NCI-H345 treated with DMSO at 0.1 percent for 48 hours (cell line): Measurements from ENCODE around the gene S100A2.
"Not testable (repeated sequence)": the region's sequence is repeated elsewhere in the genome, so short reads cannot be mapped to it uniquely, and the experiment has no call there.

Experiments used
- DNase-seq: peaks from one replicate; lab custom pipeline; 2025; ENCODE audit not compliant: unreplicated experiment; lab: John Stamatoyannopoulos, UW

The S100A2 gene

DNA sequence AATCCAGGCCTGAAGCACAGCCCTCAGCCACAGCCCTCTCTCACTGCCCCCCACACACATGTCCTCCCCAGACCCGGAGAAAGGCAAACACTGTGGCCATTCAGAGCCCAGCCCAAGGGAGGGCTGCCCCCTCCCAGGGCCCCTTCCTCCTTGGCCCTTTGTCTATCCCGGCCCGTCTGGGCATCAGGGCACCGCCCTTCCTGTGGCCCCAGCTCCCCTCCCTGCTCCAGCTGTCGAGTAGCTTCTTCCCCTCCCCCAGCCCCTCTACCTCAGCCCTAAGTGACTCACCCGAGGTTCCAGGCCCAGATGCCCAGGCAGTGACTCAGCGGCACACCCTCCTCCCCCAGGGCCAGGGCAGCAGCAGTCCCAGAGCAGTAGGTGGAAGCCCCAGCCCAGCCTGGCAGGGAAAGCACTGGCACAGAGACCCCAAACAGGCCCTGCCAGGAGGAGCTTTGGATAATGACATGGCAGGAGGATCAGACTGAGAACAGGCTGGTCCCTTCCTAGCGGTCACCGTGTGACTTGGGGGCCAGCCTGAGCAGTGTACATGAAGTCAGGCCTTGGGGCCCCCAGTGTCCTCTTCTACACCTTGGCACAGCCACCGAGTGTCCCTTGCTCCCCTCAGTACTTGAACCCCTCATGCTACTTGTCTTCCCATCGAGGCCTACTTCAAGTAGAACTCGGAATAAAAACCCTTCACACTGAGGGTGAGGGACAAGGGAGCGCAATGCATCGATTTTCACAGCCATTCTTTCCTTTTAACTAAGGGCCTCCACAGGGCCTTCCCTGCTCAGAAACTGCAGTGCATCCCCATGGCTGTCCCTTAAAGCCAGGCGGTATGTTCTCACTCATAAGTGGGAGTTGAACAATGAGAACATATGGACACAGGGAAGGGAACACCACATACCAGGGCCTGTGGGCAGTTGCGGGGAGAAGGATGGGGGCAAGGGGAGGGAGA lies 1.0 kb upstream of the S100A2 start:
- peak; percentile 74 for DNase-seq

GRCh38 chr1:153563991-153564390 lies 1.7 kb downstream of the S100A2 start:
- no peak for DNase-seq

- DNase-seq = no peak
Measured at GRCh38 chr1:153563483-153563901, 2.2 kb downstream of the S100A2 start.

- not testable (repeated sequence) for DNase-seq
Measured at GRCh38 chr1:153562021-153562420, 3.6 kb downstream of the S100A2 start.

DNA sequence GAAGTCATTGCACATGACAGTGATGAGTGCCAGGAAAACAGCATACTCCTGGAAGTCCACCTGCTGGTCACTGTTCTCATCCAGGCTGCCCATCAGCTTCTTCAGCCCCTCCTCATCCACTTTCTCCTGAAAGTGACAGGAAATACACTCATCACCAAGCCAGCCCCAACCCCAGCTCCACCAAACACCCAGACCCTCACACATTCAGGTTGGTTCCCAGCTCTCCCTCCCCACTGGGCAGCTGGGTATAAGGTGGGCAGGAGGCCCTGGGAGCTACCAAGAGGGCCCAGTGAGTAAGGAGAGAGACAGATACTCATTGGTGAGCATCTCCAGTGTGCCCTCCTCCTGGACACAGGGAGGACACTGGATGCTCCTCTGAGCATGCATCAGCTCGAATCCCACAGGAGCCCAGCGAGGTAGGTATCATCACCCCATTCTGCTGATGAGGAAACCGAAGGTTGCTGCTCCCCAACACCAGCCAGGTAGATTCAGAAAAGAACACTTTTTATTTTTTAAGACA lies 4.1 kb downstream of the S100A2 start:
- no peak for DNase-seq

- no peak for DNase-seq
Measured at GRCh38 chr1:153560771-153561465, 4.7 kb downstream of the S100A2 start.

DNA sequence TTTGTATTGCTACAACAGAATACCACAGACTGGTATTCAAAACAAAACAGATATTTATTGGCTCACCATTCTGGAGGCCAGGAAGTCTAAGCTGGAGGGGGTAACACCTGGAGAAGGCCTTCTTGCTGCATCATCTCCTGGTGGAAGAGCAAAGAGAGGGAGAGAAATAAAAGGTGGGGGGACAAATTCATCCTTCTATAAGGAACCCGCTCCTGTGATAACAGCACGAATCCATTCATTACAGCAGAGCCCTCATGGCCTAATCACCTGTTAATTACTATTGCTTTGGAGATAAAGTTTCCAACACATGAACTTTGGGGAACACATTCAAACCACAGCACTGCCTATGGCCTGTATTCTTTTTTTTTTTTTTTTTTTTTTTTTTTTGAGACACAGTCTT lies 5.4 kb downstream of the S100A2 start:
- DNase-seq = no peak

DNA sequence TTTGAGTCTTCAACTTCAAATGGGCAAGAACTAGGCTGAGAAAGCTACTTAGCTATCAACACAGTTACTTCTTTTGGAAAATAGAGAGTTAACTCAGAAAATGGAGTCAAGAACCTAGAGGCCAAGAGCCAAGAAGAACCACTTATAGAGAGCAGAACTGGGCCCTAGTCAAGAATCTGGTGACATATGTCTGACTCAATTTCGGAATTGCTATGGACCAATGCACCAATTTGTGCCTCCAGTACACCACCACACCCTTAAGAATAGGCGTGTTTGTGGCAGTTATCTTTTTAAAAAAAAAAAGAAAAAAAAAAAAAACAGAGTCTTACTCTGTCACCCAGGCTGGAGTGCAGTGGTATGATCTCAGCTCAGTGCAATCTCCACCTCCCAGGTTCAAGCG lies 7.8 kb downstream of the S100A2 start:
- no peak for DNase-seq

GRCh38 chr1:153556348-153556747 lies 9.3 kb downstream of the S100A2 start:
- no peak for DNase-seq

- DNase-seq = no peak
Measured at GRCh38 chr1:153553830-153554541, 11.7 kb downstream of the S100A2 start.

- no peak for DNase-seq
Measured at GRCh38 chr1:153553096-153553495, 12.5 kb downstream of the S100A2 start.

DNA sequence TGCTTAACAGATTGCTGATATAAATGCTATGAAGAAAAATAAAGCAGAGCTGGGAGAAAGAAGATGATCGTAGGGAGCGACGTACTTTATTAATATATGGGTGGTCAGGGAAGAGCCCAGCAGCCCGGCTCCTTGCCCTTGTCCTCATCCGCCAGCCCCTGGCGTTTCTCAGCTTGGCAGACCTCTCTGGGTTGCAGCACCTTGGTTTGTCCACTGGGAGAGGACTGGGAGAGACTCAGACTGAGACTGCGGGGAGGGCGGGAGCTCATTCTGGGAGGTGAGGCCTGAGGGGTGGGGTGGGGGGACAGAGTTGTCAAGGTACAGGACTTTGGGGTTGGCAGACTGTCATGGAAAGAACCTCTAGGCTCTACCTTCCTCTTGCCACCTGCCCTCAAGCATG lies 13.3 kb downstream of the S100A2 start:
- no peak for DNase-seq

- no peak for DNase-seq
Measured at GRCh38 chr1:153550827-153551500, 14.7 kb downstream of the S100A2 start.

GRCh38 chr1:153550398-153550758 lies 15.3 kb downstream of the S100A2 start:
- no peak for DNase-seq

- DNase-seq = no peak
Measured at GRCh38 chr1:153549741-153550397, 15.8 kb downstream of the S100A2 start.

- no peak for DNase-seq
Measured at GRCh38 chr1:153548722-153549688, 16.6 kb downstream of the S100A2 start, which contains the start of gene S100A3. Gene S100A3, minus strand, starts transcription at chr1:153549258. Its CDS starts 773 bp downstream, at chr1:153548485.

DNA sequence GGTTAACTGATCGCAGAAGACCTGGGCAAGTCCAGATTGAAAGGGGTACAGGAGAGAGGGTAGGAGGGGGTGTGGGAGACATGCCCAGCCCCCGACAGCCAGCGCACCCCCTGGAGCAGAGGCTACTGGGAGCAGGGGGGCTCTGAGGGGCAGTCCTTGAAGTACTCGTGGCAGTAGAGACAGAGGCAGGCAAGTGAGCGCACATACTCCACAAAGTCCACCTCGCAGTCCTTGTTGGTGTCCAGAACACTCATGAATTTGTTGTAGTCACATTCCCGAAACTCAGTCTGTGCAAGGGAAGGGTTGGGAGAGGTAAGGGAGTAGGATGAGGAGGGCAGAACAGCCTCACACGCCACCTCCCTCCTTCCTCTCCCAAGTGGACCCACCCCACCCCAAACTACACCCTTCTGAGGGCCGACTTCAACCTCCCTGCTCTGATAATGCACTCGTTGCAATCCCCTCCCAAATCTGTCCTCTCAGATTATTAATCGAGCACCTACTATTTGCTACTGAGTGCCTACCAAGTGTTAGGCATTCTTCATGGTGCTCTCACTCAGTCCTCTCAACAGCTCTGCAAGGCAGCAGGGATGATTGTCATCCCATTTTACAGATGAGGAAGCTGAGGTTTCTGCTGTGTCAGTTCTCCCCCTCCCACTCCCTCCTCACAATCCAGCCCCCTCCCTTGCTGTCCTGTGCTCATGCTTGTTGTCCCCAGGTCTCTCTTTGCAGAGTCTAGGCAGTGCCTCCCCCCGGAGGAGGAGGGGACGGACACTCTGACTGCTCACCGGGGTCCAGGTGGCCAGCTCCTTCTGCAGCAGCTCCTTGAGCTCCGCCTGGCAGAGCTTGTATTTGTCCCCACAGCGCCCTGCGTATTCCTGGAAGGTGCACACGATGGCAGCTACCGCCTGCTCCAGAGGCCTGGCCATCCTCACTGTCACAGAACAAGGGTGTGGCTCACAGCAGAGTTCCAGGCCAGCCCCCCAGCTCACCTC lies 17.8 kb downstream of the S100A2 start:
- DNase-seq = no peak
